ENCODE results near the gene TBP.

Gene TBP

DNA sequence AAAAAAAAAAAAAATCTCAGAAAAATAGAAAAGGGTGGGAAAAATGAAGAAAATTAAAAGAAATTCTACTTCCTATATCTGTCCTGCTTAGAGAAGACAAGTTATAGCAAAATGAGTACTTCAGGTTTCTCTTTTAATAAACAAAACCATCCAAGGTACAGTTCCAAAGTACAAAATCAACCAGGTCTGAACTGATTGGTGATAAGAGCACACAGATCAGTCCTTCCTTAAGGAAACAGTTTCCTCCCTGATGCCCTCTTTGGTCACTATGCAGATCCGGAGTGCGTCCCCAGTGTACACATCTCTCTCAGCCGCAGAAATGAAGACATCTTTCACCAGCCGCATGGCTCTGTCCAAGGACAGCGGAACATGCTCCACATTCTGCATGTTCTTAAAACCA is 19.2 kb upstream of the TBP start:
- DNase-seq (ENCODE audit: low spot score): no peak

DNA sequence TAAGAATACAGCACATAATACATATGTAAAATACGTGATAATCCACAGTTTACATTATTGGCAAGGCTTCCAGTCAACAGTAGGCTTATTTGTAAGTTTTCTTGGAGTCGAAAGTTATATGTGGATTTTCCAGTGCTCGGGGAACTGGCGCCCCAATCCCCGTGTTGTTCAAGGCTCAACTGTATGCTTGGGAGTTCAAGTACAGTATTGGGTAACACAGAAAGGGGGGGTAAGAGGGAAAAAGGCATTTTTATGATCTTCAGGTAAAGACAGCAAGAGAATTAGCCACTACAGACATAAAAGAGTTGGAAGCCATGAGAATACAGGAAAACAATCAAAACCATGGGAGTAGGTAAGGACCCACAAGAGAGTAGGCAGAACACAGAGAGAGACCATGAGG is 17.5 kb upstream of the TBP start:
- no peak for DNase-seq (ENCODE audit: low spot score)

DNA sequence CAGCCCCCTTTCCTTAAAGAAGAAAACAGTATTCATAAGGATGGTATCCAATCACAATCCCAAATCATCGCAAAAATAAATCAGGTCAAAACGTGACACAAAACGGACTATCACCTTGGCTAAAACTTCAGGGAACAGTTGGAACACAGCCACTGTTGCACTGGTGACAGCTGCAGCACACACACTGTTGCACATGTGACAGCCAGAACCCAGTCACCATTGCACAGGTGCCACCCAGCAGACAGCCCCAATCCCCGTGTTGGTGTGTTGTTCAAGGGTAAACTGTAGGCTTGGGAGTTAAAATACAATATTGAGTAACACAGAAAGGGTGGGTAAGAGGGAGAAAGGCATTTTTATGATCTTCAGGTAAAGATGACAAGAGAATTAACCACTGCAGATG is 16.8 kb upstream of the TBP start:
- no peak for DNase-seq (ENCODE audit: low spot score)

DNA sequence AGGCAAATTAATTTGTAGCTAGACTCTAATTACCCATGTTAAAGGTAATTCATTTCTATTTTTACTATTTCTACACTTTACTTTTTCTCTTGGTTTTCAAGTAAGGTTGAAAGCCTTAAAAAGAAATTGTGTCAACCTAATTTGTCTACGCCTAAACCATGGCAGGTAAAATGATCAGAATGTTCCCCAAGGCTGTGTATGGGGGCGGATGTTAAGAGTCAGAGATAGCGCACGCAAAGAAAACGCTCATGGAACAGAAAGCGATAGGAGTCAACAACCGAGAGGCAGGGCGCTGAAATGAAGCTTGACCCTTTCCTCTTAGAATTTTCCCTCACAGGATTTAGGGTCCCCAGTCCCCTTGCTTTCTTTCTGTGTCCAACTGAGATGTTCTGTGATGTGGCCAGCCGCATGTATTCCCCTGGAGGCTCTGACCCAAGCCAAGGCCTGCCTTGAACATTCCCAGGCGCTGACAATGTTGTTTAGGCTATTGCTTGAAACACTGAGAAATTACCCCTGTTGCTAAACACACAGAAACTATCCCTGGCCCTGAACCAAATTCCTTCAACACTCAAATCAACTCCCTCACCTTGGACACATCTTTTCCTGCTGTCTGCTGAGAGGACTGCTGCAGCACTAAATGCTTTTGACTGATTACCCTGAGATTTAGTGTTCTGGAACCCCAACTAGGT is 12.0 kb upstream of the TBP start:
- no peak for DNase-seq (ENCODE audit: low spot score)

DNA sequence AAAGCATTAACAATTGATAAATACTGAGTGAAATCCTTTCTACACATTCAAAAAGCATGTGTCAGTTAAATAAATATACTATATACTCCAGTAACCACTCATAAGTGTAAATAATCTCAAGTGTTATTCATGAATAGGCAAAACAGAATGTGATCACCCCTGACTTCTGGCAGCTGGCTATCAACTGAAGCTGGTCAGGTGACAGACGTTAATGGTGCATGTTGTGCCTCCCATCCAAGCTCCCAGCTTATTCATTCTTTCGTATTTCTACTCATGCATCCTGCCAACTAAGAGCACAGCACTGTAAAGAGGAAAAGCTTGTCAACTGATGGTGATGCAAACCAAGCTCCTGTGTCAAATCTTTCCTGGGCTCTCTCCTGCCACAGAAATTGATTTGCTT is 8.8 kb upstream of the TBP start:
- DNase-seq (ENCODE audit: low spot score): no peak

DNA sequence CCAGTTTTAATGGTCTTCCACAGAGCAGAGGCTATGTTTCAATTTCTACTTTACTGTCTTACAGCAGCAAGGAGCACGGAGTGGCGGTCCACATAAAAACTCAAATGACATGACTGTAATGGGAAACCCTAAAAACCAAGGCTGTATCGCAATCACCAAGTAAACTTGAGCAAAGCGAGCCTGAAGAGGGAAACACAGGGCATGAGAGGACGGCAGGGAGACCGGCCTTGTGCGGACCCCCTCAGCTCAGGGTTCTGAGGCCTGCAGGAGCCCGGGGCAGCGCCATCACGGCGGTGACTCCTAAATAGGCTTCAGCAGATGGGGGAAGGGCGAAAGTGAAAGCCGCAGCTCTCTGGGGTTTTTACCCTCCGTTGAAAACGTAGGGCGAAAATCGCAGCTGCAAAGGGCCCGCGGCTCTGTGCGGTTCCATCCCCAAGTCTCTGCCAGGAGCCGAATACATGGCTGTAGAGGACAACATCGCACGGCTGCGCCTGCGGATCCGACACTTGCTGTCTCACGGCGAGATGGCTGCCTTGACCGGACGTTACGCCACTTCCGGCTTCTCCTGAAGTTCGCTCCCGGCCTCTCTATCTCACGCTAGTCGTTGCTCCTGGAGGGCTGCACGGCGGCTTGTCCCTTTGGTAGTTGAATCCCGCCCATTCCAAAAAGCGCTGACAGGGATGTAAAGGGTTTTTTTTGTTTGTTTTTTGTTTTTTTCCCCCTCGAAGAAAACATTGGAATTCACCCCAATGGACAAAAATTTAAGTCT is 1.2 kb upstream of the TBP start, which contains the start of gene PSMB1:
Gene PSMB1 (minus strand): TSS at position 543 of the 769 bp plus-strand sequence. CDS start 65 bp downstream, at position 478.
- peak; percentile 97 for DNase-seq (ENCODE audit: low spot score)

DNA sequence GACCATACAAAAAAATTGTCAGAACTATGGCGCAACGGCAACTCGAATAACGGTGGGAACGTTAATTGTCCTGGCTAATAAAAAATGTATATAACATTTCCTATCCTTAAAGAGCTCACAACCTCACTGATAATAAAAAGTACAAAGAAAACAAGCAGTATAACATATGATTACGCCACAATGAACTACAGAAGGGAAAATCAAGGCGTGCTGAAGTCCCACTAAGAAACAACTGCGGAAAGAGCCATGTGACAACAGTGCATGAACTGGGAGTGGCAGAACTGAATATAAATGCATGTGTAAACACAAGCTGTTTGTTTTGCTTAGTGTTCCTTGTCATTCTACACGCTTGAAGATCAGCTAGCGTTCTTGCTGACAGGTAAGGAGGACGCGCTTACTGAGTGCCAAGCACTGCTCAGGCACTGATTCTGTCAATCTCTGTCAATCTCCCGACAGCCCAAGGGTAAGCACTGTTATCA is 596 bp upstream of the TBP start:
- DNase-seq (ENCODE audit: low spot score): no peak

DNA sequence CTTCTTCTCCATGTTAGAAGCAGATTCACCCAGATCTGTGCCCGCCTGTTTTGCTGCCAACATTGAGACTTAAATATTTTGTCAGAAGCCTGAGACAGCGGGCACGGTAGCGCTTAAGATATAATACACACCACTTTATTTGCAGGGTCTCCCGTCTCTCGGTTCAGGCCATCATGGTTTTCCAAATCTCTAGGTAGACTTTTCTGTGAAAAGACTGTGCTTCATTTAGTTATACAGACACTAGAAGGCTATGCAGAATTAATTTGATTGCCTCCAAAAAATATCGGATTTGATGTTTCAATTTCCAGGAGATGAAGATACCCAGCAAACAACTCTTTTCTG is 598 bp downstream of the TBP start:
- no peak for DNase-seq (ENCODE audit: low spot score)

DNA sequence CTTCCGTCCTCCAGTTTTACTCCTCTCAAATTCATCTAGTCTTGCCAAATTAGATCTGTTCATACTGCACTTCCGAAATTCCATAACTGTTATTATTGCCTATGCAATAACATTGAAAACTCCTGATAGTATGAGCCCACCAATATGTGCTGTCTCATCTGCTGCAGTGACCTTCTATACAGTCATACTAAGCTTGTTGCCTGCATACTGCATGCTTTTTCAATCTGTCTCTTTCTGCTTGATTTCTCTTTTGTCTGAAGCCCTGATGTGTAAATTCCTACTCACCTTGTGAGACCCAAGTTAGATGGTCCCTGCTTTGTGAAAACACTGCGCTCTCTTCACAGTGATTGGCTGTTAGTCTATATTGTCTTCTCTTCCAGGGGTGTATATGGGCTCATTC is 1.1 kb downstream of the TBP start:
- no peak for DNase-seq (ENCODE audit: low spot score)

DNA sequence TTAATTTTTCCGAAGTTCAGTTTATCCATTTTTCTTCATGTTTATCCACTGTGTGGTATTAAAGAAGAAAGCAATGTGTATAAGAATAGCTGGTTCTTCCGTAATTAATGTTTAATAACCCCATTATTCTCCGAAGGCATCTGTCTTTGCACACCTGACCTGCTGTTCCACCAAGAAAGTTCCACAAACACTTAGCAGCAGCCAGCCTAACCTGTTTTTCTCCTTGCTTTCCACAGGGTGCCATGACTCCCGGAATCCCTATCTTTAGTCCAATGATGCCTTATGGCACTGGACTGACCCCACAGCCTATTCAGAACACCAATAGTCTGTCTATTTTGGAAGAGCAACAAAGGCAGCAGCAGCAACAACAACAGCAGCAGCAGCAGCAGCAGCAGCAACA is 7.4 kb downstream of the TBP start:
- no peak for DNase-seq (ENCODE audit: low spot score)

DNA sequence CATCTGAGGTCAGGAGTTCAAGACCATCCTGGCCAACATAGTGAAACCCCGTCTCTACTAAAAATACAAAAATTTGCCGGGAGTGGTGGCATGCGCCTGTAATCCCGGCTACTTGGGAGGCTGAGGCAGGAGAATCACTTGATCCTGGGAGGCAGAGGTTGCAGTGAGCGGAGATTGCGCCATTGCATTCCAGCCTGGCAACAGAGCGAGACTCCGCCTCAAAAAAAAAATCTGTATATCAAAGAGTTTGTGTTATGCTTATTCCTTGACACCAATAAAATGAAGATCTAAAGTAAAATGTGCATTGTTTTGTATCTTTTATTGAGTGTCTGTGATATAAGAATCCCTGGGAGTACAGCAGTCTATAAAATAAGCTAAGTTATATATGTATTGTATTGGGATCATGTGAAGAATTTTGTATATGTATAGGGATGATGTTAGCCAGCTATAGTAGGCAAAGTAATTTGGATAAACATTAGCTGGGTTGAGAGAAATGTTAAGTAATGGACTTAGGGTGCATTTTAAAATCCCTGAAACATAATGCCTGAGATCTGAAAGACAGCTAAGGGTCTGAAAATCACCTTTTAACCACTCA is 10.9 kb downstream of the TBP start:
- DNase-seq (ENCODE audit: low spot score): no peak

DNA sequence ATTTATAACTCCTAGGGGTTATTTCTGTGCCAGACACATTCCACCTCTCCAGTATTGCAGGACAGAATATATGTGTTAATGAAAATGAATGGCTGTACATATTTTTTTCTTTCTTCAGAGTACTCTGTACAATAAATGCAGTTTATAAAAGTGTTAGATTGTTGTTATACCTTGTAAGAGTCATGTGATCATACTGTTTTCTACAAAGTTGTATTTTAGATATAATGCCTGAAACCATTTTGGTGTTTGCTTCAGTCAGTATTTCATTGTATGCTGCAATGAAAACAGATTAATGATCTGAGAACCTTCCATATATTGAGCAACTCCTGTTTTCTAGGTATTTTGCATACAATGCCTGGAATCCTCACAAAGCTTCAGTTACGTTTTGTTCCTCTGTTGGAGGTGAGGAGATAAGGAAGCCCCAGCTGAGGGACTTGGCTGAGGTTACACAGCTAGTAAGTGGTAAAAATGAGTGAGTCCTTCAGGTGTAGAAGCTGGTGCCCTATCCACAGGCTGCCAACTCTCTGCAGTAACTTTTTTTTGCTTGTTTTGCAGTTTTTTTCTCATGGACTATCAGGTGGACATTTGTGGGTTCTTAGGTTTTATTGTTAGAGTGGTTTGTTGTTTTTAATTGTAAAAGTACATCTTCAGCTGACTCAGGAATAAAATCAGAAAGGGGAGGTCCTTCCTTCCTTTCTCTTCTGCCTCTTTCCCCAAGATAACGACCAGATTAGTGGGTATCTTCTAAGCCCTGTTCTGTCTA is 18.7 kb downstream of the TBP start:
- DNase-seq (ENCODE audit: low spot score): no peak

DNA sequence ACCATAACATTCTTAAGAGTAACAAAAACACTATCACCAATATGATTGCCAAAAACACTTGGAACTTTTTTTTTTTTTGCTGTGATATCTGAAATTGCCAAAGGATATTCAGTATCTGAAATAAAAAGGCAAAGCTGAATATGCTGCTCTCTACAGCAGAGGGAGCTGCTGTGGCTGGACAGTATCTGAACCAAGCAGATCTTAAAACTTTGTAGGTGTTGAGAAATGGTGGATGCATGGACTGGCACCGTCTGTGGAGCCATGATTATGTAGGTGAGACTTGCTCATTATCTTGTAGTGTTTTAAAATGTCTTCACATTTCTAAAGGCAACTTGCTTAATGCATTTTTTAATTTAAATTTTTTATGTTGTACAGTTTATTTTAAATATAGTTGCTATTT is 21.1 kb downstream of the TBP start:
- DNase-seq (ENCODE audit: low spot score): no peak

DNA sequence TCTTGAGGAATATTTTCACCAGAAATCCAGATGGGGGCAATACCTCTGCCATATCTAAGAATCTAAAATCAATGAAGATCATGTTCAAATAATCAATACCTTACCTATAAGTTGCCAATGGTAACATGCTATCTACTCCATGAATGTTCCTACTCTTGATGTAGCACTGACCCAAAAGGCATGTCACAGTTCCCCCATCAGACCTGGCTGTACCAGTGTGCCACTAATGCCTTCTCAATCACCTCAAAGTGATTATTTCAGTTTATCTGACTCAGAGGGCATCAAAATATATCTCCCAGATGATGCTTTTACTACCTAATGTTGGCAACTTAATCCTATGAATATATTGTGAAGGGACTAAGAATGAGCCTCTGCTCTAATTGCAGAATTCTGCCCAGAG is 24.7 kb downstream of the TBP start:
- DNase-seq (ENCODE audit: low spot score): no peak

DNA sequence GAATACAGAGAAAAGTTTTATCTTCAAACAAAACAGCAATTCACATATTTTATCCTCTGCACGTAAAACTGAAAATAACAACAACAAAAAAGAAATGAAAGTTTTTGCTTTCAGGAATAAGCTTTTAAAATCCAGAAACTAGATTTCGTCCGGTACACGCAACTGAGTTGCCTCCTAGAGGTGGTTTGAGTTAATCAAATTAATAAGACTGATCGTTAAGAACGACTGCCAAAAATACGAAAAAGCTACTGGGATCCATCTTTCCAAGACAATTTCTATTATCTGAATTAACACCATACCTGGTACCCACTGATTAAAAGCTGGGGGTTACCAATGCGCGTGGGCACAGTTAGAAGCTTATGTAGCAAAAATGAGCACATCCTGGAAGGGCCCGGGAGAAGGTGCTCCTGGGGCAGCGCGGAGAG is 29.6 kb downstream of the TBP start:
- no peak for DNase-seq (ENCODE audit: low spot score)

DNA sequence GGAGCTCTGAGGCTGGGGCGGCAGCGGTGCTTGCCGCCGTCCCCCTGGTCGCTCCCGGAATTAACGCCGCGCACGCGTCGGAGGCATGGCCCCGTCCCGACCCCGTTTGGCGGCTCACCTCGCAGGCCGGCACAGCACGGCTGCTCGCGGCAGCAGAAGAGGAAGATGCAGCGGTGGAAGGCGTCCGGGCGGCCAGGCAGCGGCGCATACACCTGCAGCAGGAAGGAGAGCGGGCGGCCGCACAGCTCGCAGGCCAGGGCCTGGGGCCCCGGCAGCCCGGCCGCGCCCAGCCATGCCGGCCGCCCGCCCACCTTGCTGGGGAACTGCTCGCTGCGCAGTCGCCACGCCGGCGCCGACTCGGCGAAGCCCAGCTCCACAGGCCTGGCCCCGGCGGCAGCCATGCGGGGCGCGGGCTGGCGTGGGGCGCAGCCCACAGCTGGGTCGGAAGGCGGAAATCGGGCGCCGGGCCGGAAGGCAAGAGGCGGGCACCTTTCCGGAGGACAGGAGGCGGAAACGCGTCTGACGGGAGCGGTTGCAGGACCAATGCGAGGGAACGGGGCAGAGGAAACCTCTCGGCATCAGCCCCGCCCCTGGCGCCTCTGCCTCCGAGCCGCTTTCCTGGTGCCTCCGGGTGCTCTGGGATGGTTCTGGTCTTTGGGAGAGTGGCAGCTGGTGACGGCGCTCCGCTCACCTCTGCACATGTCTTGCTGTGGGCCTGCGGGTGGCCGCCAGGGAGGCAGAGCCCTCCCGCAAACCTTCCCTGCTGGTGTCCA is 30.2 kb downstream of the TBP start, which contains the start of gene PDCD2:
Gene PDCD2 (minus strand): TSS at position 457 of the 773 bp plus-strand sequence. CDS start 56 bp downstream, at position 401.
- peak; percentile 89 for DNase-seq (ENCODE audit: low spot score)

DNA sequence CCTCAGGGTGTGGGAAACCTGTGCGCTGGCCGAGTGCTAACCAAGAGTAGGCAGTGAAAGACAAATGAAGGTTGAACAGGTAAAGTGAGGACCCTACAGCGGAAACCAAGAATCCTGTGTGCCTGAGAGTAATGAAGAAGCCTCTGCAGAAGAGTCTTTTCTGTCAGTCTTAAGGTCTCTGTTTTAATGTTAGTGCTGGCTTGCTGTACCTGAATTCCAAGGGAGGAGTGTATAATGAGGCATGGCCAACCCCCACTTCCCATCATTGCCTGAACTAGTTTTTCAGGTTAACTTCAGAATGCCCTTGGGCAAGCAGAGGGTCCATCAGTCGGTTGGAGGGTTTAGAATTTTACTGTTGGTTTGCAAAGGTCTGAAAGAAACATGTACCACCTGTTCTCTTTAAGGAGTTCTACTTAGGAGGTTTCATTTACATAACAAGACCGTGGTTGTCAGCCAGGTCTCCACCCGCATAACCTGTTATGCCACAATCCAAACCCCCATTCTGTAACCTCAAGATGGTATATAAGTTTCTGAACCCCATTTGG is 30.9 kb downstream of the TBP start:
- no peak for DNase-seq (ENCODE audit: low spot score)

DNA sequence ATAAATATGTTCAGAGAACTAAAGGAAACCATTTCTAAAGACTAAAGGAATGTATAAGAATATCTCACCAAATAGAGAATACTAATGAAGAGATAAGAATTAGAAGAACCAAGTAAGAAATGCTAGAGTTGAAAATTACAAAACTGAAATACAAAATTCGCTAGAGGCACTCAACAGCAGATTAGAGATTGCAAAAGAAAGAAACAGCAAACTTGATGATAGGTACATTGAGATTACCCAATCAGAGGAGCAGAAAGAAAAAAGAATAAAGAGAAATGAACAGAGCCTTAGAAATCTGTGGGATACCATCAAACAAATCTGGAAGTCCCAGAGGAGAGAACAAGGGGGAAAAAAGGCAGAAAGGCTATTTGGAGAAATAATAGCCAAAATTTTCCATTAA is 36.6 kb downstream of the TBP start:
- DNase-seq (ENCODE audit: low spot score): no peak

DNA sequence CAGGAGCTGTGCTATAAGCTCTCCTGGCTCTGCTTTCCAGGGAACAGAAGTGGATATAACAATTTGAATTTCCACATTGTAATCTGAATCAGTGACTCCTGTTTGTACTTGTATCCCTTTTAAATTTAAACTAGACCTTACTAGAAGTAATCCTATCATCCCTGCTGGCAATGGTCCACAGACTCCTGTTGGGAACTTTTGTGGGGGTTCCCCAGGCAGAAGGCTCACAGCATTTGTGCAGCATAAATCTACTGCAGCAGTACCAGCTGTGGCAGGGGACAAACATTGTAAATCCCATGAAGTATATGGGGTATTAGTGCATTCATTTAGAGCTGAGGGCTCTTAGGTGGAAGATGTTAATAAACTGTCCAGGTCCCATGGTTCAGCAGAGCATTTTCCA is 42.3 kb downstream of the TBP start:
- no peak for DNase-seq (ENCODE audit: low spot score)

DNA sequence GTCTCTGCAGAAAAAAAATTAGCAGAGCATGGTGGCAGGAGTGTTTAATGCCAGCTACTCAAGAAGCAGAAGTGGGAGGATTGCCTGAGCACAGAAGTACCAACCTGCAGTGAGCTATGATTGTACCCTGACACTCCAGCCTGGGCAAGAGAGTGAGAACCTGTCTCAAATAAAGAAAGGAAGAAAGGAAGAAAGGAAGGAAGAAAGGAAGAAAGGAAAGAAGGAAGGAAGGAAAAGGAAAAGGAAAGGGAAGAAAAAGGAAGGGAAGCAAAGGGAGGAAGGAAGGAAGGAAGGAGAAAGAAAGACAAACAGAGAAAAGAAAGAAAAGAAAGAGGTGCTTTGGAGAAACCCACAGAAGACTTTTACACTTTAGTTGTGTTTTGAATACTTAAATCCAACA is 43.1 kb downstream of the TBP start:
- no peak for DNase-seq (ENCODE audit: low spot score)

DNA sequence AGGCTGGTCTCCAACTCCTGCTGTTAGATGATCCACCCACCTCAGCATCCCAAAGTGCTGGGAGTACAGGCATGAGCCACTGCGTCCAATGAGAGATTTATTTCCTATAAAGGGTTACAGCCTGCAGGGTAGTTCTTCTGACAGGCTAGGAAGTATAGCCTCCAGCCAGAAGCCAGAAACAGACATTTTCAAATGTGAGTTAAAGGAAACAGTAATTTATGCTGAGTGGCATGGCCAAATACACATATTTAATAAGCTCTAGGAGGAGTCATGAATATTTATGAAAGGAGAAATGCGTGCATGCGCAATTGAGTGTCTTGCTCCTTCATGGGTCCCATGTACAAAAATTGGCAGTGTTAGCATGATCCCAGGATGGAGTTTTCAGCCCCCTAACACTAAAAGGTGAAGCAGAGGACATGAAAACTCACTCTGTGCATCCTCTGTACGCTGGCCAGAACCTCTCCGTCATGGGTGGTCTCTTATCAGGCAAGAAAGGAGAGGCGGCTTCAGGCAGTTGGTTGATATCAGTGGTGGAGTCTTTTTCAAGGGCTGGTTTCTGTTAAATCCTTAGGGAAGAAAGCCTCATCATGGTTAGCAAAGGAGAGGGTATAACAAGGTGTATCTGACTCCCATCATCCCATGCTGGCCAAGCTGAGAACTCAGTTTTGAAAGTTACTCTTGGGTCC is 51.5 kb downstream of the TBP start:
- no peak for DNase-seq (ENCODE audit: low spot score)

Measured in pons (tissue), 1 donor.